GM12878 (cell line): ENCODE results near the gene SUPT6H. TPM values are rescaled to one million over a fixed set of nuclear protein-coding genes. Genes with fewer than 3 reads are reported as not detected.
A peak's percentile ranks its signal among the peaks of the same experiment; 100 is the strongest.

Experiments used
- BCL3 ChIP-seq: IDR thresholded peaks from 2 replicates; pipeline ENCODE4 v1.6.1; 2011; ENCODE audit warnings: borderline replicate concordance, low read depth, mild to moderate bottlenecking, moderate library complexity, low read length; ENCODE audit not compliant: insufficient read depth, poor library complexity, severe bottlenecking
- CHD2 ChIP-seq: IDR thresholded peaks from 2 replicates; pipeline ENCODE4 v1.6.1; 2011; ENCODE audit warnings: low read depth, low read length, improper control_type of control experiment, borderline replicate concordance
- CTCF ChIP-seq, 3 experiments: IDR thresholded peaks in 2 of 3; conservative IDR thresholded peaks in 1 of 3; 2 replicates each; pipeline ENCODE4 v1.5.1; 2011; ENCODE audit warnings: low read depth in 3 of 3, low read length in 3 of 3, mild to moderate bottlenecking in 3 of 3, control low read depth in 2 of 3, moderate library complexity in 2 of 3, inconsistent platforms in 1 of 3, mixed read lengths in 1 of 3; ENCODE audit not compliant: control insufficient read depth in 2 of 3, insufficient read depth in 1 of 3; ENCODE audit errors: extremely low read depth in 1 of 3
- FOS ChIP-seq: IDR thresholded peaks from 3 replicates; pipeline ENCODE4 v1.6.1; 2011; ENCODE audit warnings: borderline replicate concordance; ENCODE audit not compliant: insufficient read length; ENCODE audit errors: extremely low read depth
- FOXM1 ChIP-seq: IDR thresholded peaks from 2 replicates; pipeline ENCODE4 v1.6.1; 2012; ENCODE audit warnings: low read depth, mild to moderate bottlenecking, inconsistent platforms, low read length, moderate library complexity
- GABPA ChIP-seq: IDR thresholded peaks from 2 replicates; pipeline ENCODE4 v1.6.1; 2014; ENCODE audit warnings: antibody characterized with exemption, low read depth, mild to moderate bottlenecking, inconsistent platforms
- HSF1 ChIP-seq: fragments of 150-350 bp; IDR thresholded peaks from 2 replicates; pipeline ENCODE4 v1.6.1; 2014; ENCODE audit warnings: mild to moderate bottlenecking, low read depth, low read length
- JUND ChIP-seq: IDR thresholded peaks from 2 replicates; pipeline ENCODE4 v1.6.1; 2012; ENCODE audit warnings: low read depth, mild to moderate bottlenecking, low read length, improper control_type of control experiment, moderate library complexity
- MAX ChIP-seq: IDR thresholded peaks from 2 replicates; pipeline ENCODE4 v1.6.1; 2012; ENCODE audit warnings: low read depth, low read length, improper control_type of control experiment
- MEF2B ChIP-seq: fragments of 450-650 bp; IDR thresholded peaks from 2 replicates; pipeline ENCODE4 v1.6.1; 2018; ENCODE audit warnings: mild to moderate bottlenecking, moderate library complexity; ENCODE audit not compliant: partially characterized antibody, poor library complexity, severe bottlenecking
- MTA2 ChIP-seq: fragments of 450-650 bp; IDR thresholded peaks from 2 replicates; pipeline ENCODE4 v1.6.1; 2016; ENCODE audit warnings: low read depth, mild to moderate bottlenecking, moderate library complexity
- RBBP5 ChIP-seq: fragments of 200-600 bp; sonication (generic); conservative IDR thresholded peaks from 2 replicates; pipeline ENCODE4 v1.6.1; 2016
- SP1 ChIP-seq: IDR thresholded peaks from one replicate; pipeline ENCODE4 v1.6.1; 2011; ENCODE audit warnings: low read depth, low read length
- TCF7 ChIP-seq: IDR thresholded peaks from 2 replicates; pipeline ENCODE4 v1.6.1; 2014; ENCODE audit warnings: antibody characterized with exemption, borderline replicate concordance
- ZBTB33 ChIP-seq: fragments of 450-650 bp; IDR thresholded peaks from 2 replicates; pipeline ENCODE4 v1.6.1; 2017; ENCODE audit warnings: mild to moderate bottlenecking
- ZBTB40 ChIP-seq: fragments of 450-650 bp; IDR thresholded peaks from 2 replicates; pipeline ENCODE4 v1.6.1; 2016; ENCODE audit warnings: mild to moderate bottlenecking, moderate library complexity, borderline replicate concordance
- ZNF207 ChIP-seq: fragments of 450-650 bp; IDR thresholded peaks from 2 replicates; pipeline ENCODE4 v1.6.1; 2014; ENCODE audit warnings: antibody characterized with exemption, mild to moderate bottlenecking, borderline replicate concordance
- polyA plus RNA-seq, 11 experiments: library from polyadenylated mRNA; depleted of rRNA in 4 of 11; unstranded in 6 of 11; stranded (reverse) in 5 of 11; fragments of >200 nt; fragmentation: Nextera tagmentation in 4 of 11; fragmentation: Illumina TruSeq in 1 of 11; extraction: Ambion mirVana in 4 of 11; extraction: Trizol in 1 of 11; gene quantifications; 1 replicate in 1 of 11; 2 replicates in 10 of 11; pipeline versions ENCODE4 v1.2.1 to v1.2.3, GENCODE V29; 2011 to 2016; ENCODE audit warnings: inconsistent platforms in 2 of 11, missing spikeins in 2 of 11, low read depth in 1 of 11
- total RNA-seq, 4 experiments: library from RNA; depleted of rRNA in 3 of 4; stranded (reverse); fragments of >200 nt in 3 of 4; fragmentation: Illumina TruSeq in 1 of 4; extraction: Trizol in 1 of 4; gene quantifications; 2 replicates each; pipeline versions ENCODE4 v1.2.1 to v1.2.3, GENCODE V29; 2013 to 2021

Gene SUPT6H
- total and polyA plus RNA-seq, 10 of the 15 experiments (the other 5 are each of a cell fraction or from before 2014, with no cell fraction given), result 1.7 to 58.8 (median 37.7) TPM

GRCh38 chr17:28750178-28751047, 88.4 kb downstream of the SUPT6H start (continued):
- TF ChIP-seq ZBTB40 (no peak), FOS (no peak), ZNF207 (peak; percentile 82), ZBTB33 (no peak), CHD2 (0 out of 2 replicates have a peak, but pooled peaks have one; percentile 33), JUND (no peak), SP1 (no peak), MTA2 (no peak), BCL3 (peak; percentile 55), TCF7 (no peak), RBBP5 (no peak), GABPA (no peak), MAX (no peak), CTCF (IDR thresholded peaks at IDR 0.05 in 2 of 3, conservative IDR thresholded peaks at IDR 0.05 in 1 of 3; ENCODE audit: control insufficient read depth in 2 of 3, extremely low read depth in 1 of 3, insufficient read depth in 1 of 3, low read depth in 3 of 3, low read length in 3 of 3) (peak; percentile 100; a peak in 5 of 6 replicates), FOXM1 (peak; percentile 53; the same call in 1 of the 2 replicates), MEF2B (no peak), HSF1 (no peak)
